HepG2 (cell line): ENCODE results near the gene GGA1. TPM values are rescaled to one million over a fixed set of nuclear protein-coding genes. Genes with fewer than 3 reads are reported as not detected.

Experiments
- ARID4A ChIP-seq: sonication (generic); formaldehyde crosslinking; IDR thresholded peaks from 2 replicates; pipeline ENCODE4 v1.5.0; 2020; ENCODE audit warnings: mild to moderate bottlenecking, missing genetic modification reagents, borderline replicate concordance
- ATM ChIP-seq: fragments of 450-650 bp; IDR thresholded peaks from 2 replicates; pipeline ENCODE4 v1.7.1; 2017; ENCODE audit warnings: mild to moderate bottlenecking, borderline replicate concordance
- FOXC1 ChIP-seq: sonication (generic); formaldehyde crosslinking; IDR thresholded peaks from 2 replicates; pipeline ENCODE4 v1.8.0; 2022; ENCODE audit warnings: mild to moderate bottlenecking, missing genetic modification reagents, borderline replicate concordance
- GABPB1 ChIP-seq: IDR thresholded peaks from 2 replicates; pipeline ENCODE4 v1.6.1; 2016; ENCODE audit warnings: mild to moderate bottlenecking, missing genetic modification reagents, moderate library complexity, missing compliant biosample characterization
- HNF4G ChIP-seq, 2 experiments: sonication (generic) in 1 of 2; formaldehyde crosslinking in 1 of 2; IDR thresholded peaks; 2 replicates each; pipeline versions ENCODE4 v1.4.0 to v1.6.1; 2011 to 2020; ENCODE audit warnings: borderline replicate concordance in 2 of 2, low read depth in 2 of 2, mild to moderate bottlenecking in 2 of 2, low read length in 1 of 2, missing genetic modification reagents in 1 of 2, moderate library complexity in 1 of 2
- HNRNPUL1 ChIP-seq: fragments of 200-400 bp; formaldehyde crosslinking; IDR thresholded peaks from 2 replicates; pipeline ENCODE4 v1.6.1; 2017; ENCODE audit warnings: low read depth, mild to moderate bottlenecking, low read length, moderate library complexity
- KAT7 ChIP-seq: IDR thresholded peaks from 2 replicates; pipeline ENCODE4 v1.6.1; 2018; ENCODE audit warnings: borderline replicate concordance, missing compliant biosample characterization
- KDM1A ChIP-seq: IDR thresholded peaks from 2 replicates; pipeline ENCODE4 v1.6.1; 2016; ENCODE audit warnings: missing compliant biosample characterization
- LBX2 ChIP-seq: sonication (generic); formaldehyde crosslinking; IDR thresholded peaks from 2 replicates; pipeline ENCODE4 v1.5.0; 2020; ENCODE audit warnings: missing genetic modification reagents, mild to moderate bottlenecking, borderline replicate concordance
- MEIS1 ChIP-seq: sonication (generic); formaldehyde crosslinking; IDR thresholded peaks from 2 replicates; pipeline ENCODE4 v1.9.0; 2021; ENCODE audit warnings: mild to moderate bottlenecking, missing genetic modification reagents, moderate library complexity, borderline replicate concordance
- MIER3 ChIP-seq: IDR thresholded peaks from 2 replicates; pipeline ENCODE4 v1.6.1; 2016; ENCODE audit warnings: missing compliant biosample characterization, borderline replicate concordance
- POLR2G ChIP-seq: fragments of 200-400 bp; formaldehyde crosslinking; IDR thresholded peaks from 2 replicates; pipeline ENCODE4 v1.6.1; 2018; ENCODE audit warnings: mild to moderate bottlenecking, low read depth, low read length, moderate library complexity
- SP5 ChIP-seq: IDR thresholded peaks from 2 replicates; pipeline ENCODE4 v1.6.1; 2016; ENCODE audit warnings: low read depth, borderline replicate concordance
- ZMYM2 ChIP-seq: sonication (generic); formaldehyde crosslinking; IDR thresholded peaks from 2 replicates; pipeline ENCODE4 v1.8.0; 2022; ENCODE audit warnings: mild to moderate bottlenecking, missing genetic modification reagents
- ZNF101 ChIP-seq: sonication (generic); formaldehyde crosslinking; IDR thresholded peaks from 2 replicates; pipeline ENCODE4 v1.4.0; 2020; ENCODE audit warnings: mild to moderate bottlenecking, low read depth, missing genetic modification reagents, borderline replicate concordance
- ZNF24 ChIP-seq: fragments of 450-650 bp; IDR thresholded peaks from 2 replicates; pipeline ENCODE4 v1.6.1; 2017; ENCODE audit warnings: antibody characterized with exemption, mild to moderate bottlenecking
- ZNF329 ChIP-seq: sonication (generic); formaldehyde crosslinking; IDR thresholded peaks from 2 replicates; pipeline ENCODE4 v1.9.0; 2021; ENCODE audit warnings: low read depth, mild to moderate bottlenecking, missing genetic modification reagents
- ZNF430 ChIP-seq: sonication (generic); formaldehyde crosslinking; IDR thresholded peaks from 2 replicates; pipeline ENCODE4 v1.9.0; 2021; ENCODE audit warnings: mild to moderate bottlenecking, missing genetic modification reagents
- ZNF580 ChIP-seq: IDR thresholded peaks from 2 replicates; pipeline ENCODE4 v1.6.1; 2016; ENCODE audit warnings: low read depth, borderline replicate concordance
- ZNF737 ChIP-seq: sonication (generic); formaldehyde crosslinking; IDR thresholded peaks from 2 replicates; pipeline ENCODE4 v1.5.0; 2020; ENCODE audit warnings: missing genetic modification reagents, mild to moderate bottlenecking, borderline replicate concordance
- ZSCAN12 ChIP-seq: sonication (generic); formaldehyde crosslinking; IDR thresholded peaks from 2 replicates; pipeline ENCODE4 v1.9.0; 2021; ENCODE audit warnings: mild to moderate bottlenecking, missing genetic modification reagents
- ZSCAN29 ChIP-seq: sonication (generic); formaldehyde crosslinking; conservative IDR thresholded peaks from 2 replicates; pipeline ENCODE4 v1.4.0; 2020; ENCODE audit warnings: mild to moderate bottlenecking, missing genetic modification reagents
- polyA plus RNA-seq, 8 experiments: library from polyadenylated mRNA; depleted of rRNA in 3 of 8; stranded (reverse) in 7 of 8; unstranded in 1 of 8; fragments of >200 nt; fragmentation: Illumina TruSeq in 4 of 8; extraction: Trizol in 4 of 8; gene quantifications; 2 replicates each; pipeline versions ENCODE4 v1.2.1 to v1.2.3, GENCODE V29; 2011 to 2016; ENCODE audit warnings: low read depth in 4 of 8, missing spikeins in 1 of 8, mixed read lengths in 1 of 8; ENCODE audit not compliant: insufficient read depth in 1 of 8
- total RNA-seq, 5 experiments: library from RNA; depleted of rRNA; stranded (reverse); fragments of >200 nt; fragmentation: Illumina TruSeq; extraction: Trizol; gene quantifications; 2 replicates each; pipeline ENCODE4 v1.2.3, GENCODE V29; 2016; ENCODE audit warnings: low read depth in 1 of 5
- TF ChIP-seq, protein P1 (sequence below): sonication (generic); formaldehyde crosslinking; IDR thresholded peaks from 2 replicates; pipeline ENCODE4 v1.4.0; 2020; ENCODE audit warnings: mild to moderate bottlenecking, low read depth, missing genetic modification reagents

GGA1 gene
- total and polyA plus RNA-seq, 2 of the 13 experiments (the other 11 are each of a cell fraction or from before 2014, with no cell fraction given) = 29.1 to 87.2 TPM

GRCh38 chr22:37631448-37632173, 23.0 kb downstream of the GGA1 start (continued):
- TF ChIP-seq ZNF580 (CRISPR knock-in tag) (peak; percentile 49; the same call in 1 of the 2 replicates), ARID4A (CRISPR knock-in tag) (peak; percentile 64; the same call in 1 of the 2 replicates), MIER3 (CRISPR knock-in tag) (no peak), LBX2 (CRISPR knock-in tag) (no peak), ZNF737 (CRISPR knock-in tag) (no peak), KAT7 (CRISPR knock-in tag) (no peak), KDM1A (CRISPR knock-in tag) (peak; percentile 30; the same call in 1 of the 2 replicates), HNF4G (IDR thresholded peaks at IDR 0.05; ENCODE audit: borderline replicate concordance, low read depth, low read length) (peak; percentile 81), HNF4G (CRISPR knock-in tag; IDR thresholded peaks at IDR 0.05; ENCODE audit: borderline replicate concordance, low read depth) (peak; percentile 88; the same call in 1 of the 2 replicates), ZMYM2 (CRISPR knock-in tag) (no peak), ZNF329 (CRISPR knock-in tag) (no peak), GABPB1 (CRISPR knock-in tag) (peak; percentile 85), SP5 (CRISPR knock-in tag) (peak; percentile 61; the same call in 1 of the 2 replicates), ZNF430 (CRISPR knock-in tag) (no peak), ZNF101 (CRISPR knock-in tag) (no peak), ATM (no peak), ZNF24 (no peak), POLR2G (peak; percentile 63), ZSCAN29 (peak; percentile 24; the same call in 1 of the 2 replicates), FOXC1 (CRISPR knock-in tag) (no peak; the same call in 1 of the 2 replicates), MEIS1 (CRISPR knock-in tag) (peak; percentile 17; the same call in 1 of the 2 replicates), ZSCAN12 (CRISPR knock-in tag) (no peak), HNRNPUL1 (no peak)
- TF ChIP-seq, protein P1, sequence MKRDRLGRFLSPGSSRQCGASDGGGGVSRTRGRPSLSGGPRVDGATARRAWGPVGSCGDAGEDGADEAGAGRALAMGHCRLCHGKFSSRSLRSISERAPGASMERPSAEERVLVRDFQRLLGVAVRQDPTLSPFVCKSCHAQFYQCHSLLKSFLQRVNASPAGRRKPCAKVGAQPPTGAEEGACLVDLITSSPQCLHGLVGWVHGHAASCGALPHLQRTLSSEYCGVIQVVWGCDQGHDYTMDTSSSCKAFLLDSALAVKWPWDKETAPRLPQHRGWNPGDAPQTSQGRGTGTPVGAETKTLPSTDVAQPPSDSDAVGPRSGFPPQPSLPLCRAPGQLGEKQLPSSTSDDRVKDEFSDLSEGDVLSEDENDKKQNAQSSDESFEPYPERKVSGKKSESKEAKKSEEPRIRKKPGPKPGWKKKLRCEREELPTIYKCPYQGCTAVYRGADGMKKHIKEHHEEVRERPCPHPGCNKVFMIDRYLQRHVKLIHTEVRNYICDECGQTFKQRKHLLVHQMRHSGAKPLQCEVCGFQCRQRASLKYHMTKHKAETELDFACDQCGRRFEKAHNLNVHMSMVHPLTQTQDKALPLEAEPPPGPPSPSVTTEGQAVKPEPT = no peak
